Tibial artery (tissue), 4 donors: ENCODE results near the gene DISC1.

ENCODE experiments used
- DNase-seq, 2 donors: peaks; one replicate each; pipeline ENCODE4 v3.0.0-alpha.2; 2019
- H3K27ac ChIP-seq, 2 donors: fragments of 200-600 bp; sonication (generic) in 1 of 2; 1 replicate in 1 of 2; 2 replicates in 1 of 2; pipeline ENCODE4 v1.5.1; 2018 to 2019; ENCODE audit warnings: mild to moderate bottlenecking in 1 of 2
- H3K27me3 ChIP-seq, 2 donors: fragments of 200-600 bp; sonication (generic) in 1 of 2; one replicate each; pipeline versions ENCODE4 v1.5.1 to v1.6.0; 2016 to 2019
- H3K36me3 ChIP-seq, 3 donors: fragments of 200-600 bp; sonication (generic) in 2 of 3; one replicate each; pipeline ENCODE4 v1.5.1; 2016 to 2019; ENCODE audit warnings: mild to moderate bottlenecking in 2 of 3
- H3K4me1 ChIP-seq, 4 donors: fragments of 200-600 bp; sonication (generic) in 2 of 4; 1 replicate in 3 of 4; 2 replicates in 1 of 4; pipeline ENCODE4 v1.5.1; 2016 to 2019
- H3K4me3 ChIP-seq, 2 donors: fragments of 200-600 bp; sonication (generic) in 1 of 2; 1 replicate in 1 of 2; 2 replicates in 1 of 2; pipeline ENCODE4 v1.5.1; 2018 to 2019; ENCODE audit warnings: mild to moderate bottlenecking in 2 of 2
- H3K9me3 ChIP-seq, 3 donors: fragments of 200-600 bp; sonication (generic) in 1 of 3; one replicate each; pipeline ENCODE4 v1.5.1; 2016 to 2019
- CTCF ChIP-seq, 2 experiments: fragments of 200-600 bp in 1 of 2; fragments of 450-650 bp in 1 of 2; IDR thresholded peaks; one replicate each; pipeline ENCODE4 v1.5.1; 2017 to 2019; ENCODE audit warnings: antibody characterized with exemption in 2 of 2, mild to moderate bottlenecking in 1 of 2, moderate library complexity in 1 of 2
- intact Hi-C: fragments of 100-400 bp; cut with DNase I; formaldehyde crosslinking; loops from one replicate; pipeline ENCODE4 v1.15.0; 2023; ENCODE audit warnings: low total_unique reads

Gene DISC1

GRCh38 chr1:232018231-232019025, 391.8 kb downstream of the DISC1 start:
- Histone ChIP-seq H3K9me3 (no peaks in the 10 kb centered on the region), H3K27me3 (no peaks in the 10 kb centered on the region), H3K4me1 (no peaks in the 10 kb centered on the region), H3K27ac (no peak overlapping the region), H3K36me3 (no peaks in the 10 kb centered on the region), H3K4me3 (no peak overlapping the region)
- DNase-seq = no peak
- no peak for TF ChIP-seq CTCF (IDR thresholded peaks at IDR 0.05)
- intact Hi-C loops = no loop called here

GRCh38 chr1:232019026-232019340, 392.4 kb downstream of the DISC1 start:
- no peak for DNase-seq
- intact Hi-C loops = no loop called here
- Histone ChIP-seq H3K27me3 (no peaks in the 10 kb centered on the region), H3K4me3 (no peak overlapping the region), H3K9me3 (no peaks in the 10 kb centered on the region), H3K4me1 (no peaks in the 10 kb centered on the region), H3K36me3 (no peaks in the 10 kb centered on the region), H3K27ac (no peak overlapping the region)
- no peak for TF ChIP-seq CTCF (IDR thresholded peaks at IDR 0.05)

GRCh38 chr1:232020352-232020751, 393.8 kb downstream of the DISC1 start:
- no peak for TF ChIP-seq CTCF (IDR thresholded peaks at IDR 0.05)
- Histone ChIP-seq H3K36me3 (no peaks in the 10 kb centered on the region), H3K4me3 (no peak overlapping the region), H3K9me3 (no peaks in the 10 kb centered on the region), H3K27ac (no peak overlapping the region), H3K27me3 (no peaks in the 10 kb centered on the region), H3K4me1 (no peaks in the 10 kb centered on the region)
- intact Hi-C loops = no loop called here
- no peak for DNase-seq

GRCh38 chr1:232029315-232029714, 402.7 kb downstream of the DISC1 start:
- Histone ChIP-seq H3K36me3 (peaks cover 0 to 4% (median 0%) of the 10 kb centered on the region in 3 donors), H3K27me3 (no peaks in the 10 kb centered on the region), H3K27ac (no peak overlapping the region), H3K4me3 (no peak overlapping the region), H3K9me3 (no peaks in the 10 kb centered on the region), H3K4me1 (no peaks in the 10 kb centered on the region)
- TF ChIP-seq CTCF (IDR thresholded peaks at IDR 0.05) = no peak
- intact Hi-C loops = no loop called here
- DNase-seq = no peak

GRCh38 chr1:232031156-232031555, 404.6 kb downstream of the DISC1 start:
- DNase-seq = no peak
- Histone ChIP-seq H3K27me3 (no peaks in the 10 kb centered on the region), H3K27ac (no peak overlapping the region), H3K9me3 (no peaks in the 10 kb centered on the region), H3K36me3 (peaks cover 0 to 4% (median 0%) of the 10 kb centered on the region in 3 donors), H3K4me3 (no peak overlapping the region), H3K4me1 (no peaks in the 10 kb centered on the region)
- intact Hi-C loops = no loop called here
- TF ChIP-seq CTCF (IDR thresholded peaks at IDR 0.05) = no peak

GRCh38 chr1:232033285-232033684, 406.7 kb downstream of the DISC1 start:
- no peaks in the 10 kb centered on the region for H3K27me3 ChIP-seq
- no peak overlapping the region for H3K27ac ChIP-seq
- DNase-seq = no peak
- peaks cover 0 to 4% (median 0%) of the 10 kb centered on the region in 3 donors for H3K36me3 ChIP-seq
- no peak overlapping the region for H3K4me3 ChIP-seq
- TF ChIP-seq CTCF (IDR thresholded peaks at IDR 0.05) = no peak
- no peaks in the 10 kb centered on the region for H3K9me3 ChIP-seq
- intact Hi-C loops = no loop called here
- H3K4me1 ChIP-seq = no peaks in the 10 kb centered on the region
